HG03520 (cell line): Measurements from ENCODE around the gene ST8SIA6.
"Not testable (repeated sequence)": the region's sequence is repeated elsewhere in the genome, so short reads cannot be mapped to it uniquely, and the experiment has no call there.

Source experiments
- ATAC-seq: cut with Tn5 transposase; IDR thresholded peaks from one replicate; pipeline ENCODE4 v1.9.1; 2021; ENCODE audit warnings: mild to moderate bottlenecking, moderate library complexity; ENCODE audit not compliant: unreplicated experiment

Gene ST8SIA6

DNA sequence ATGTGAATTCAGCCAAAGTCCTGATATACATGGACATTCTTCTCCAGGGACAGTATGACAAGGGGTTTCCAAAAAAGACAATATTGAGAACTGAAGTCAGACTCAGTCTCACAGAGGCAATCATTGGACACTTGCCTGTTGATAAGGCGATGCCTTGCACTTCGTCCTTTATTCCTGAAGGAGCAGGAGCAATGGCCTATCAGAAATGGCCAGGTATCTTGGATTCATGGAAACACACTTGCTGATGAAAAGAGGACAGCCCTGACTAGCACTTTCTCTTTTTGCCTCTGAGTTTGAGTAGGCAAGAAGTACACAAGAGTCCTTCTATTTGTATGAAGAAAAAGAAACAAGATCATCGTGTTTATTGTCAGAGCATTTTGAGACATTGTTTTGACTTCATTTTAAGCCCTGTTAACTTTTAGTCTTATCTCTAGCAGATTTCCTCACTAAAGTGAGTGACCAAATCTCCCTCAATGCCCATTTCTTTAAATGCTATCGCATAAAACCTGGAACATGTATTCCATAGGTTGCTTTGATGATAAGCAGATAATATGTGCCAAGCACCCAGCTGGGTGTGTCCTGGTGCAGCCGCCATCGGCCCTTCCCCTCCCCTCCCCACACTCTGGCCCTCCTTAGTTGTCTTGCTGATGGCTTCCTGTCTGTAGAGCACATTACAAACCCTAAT, 26.6 kb downstream of the ST8SIA6 start:
- ATAC-seq: no peak

DNA sequence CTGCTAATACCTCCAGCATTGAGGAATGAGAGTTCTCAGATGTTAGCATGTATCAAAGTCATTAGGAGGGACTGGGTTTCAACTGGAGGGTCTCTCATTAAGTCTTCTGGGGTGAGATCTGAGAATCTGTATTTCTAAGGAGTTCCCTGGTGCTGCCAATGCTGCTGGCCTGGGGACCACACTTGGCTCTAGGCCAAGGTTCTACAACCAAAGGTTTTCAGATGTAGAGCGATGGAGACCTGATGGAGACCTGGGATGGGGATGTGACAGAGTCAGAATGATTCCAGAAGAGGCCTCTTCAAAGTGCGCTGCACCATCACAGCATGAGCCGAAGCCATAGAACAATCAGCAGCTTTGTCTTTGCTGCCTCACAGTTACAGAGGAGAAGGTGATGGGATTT, 27.2 kb downstream of the ST8SIA6 start:
- ATAC-seq: no peak

DNA sequence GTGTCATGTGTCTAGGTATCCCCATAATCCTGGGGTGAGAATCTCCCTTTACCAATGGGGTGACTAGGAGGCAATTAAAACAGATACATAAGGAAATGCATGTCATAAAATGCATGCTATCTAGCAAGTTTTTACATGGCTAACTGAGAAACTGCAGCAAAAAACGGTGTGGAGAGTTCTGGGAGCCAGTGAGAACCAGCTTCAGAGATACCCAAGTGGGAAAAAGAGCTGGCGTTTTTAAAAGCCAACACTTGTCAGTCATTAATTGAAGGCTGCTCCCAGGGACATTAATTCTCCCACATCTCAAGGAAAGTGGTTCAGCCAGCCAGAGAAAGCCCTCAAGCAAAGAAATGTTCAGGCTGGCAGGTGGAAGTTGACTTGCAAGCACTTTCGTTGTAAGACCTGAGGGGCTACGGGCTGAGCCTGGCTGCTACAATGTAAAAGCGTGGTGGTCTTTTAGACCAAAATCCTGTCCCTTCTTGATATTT, 28.1 kb downstream of the ST8SIA6 start:
- ATAC-seq: no peak

DNA sequence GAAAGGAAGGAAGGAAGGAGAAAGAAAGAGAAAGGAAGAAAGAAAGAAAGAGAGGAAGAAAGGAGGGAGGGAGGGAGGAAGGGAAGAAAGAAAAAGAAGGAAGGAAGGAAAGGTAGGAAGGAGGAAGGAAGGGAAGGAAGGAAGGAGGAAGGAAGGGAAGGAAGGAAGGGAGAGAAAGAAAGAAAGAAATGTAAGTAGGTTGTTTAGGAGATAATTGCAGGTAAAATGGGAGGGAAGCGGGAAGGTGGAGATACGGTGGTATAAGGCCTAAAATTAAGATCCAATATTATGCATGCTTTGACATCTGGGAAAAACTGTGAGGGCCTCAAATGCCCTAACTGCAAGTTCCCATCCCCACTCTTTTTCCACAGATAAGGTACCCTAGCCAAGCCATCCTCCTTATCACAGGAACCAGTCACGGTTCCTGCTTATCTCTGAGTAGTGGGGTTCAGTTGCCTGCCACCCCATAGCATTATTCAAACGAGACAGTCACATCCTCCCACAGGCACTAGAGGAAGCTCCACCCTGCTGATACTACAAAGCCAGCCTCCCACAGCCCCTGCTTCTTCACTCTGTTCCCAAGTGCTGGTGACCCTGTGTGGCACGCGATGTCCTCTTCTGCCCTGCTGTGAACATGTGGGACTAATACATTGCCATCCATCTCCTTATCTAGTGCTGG, 28.7 kb downstream of the ST8SIA6 start:
- no peak for ATAC-seq

DNA sequence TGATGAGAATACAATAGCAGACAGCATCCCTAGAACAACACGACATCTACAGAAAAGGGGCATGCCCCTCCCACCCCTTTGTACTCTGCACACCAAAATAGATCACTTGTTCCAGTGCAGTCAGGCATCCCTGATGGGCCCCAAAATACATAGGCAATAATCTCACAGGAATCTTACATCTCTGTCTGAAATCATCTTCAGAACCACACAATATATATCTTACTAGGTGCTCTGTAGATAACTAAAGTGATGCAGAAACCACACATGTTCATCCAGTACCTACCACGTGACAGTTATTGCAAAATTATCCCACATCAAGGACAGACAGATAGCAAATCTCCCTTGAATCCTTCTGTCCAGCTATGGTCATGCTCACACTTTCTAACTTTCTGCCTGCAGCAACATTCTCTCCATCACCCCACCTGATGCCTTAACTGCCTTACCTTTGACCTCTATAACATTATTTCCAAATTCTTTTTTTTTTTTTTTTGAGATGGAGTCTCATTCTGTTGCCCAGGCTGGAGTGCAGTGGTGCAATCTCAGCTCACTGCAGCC, 30.7 kb downstream of the ST8SIA6 start:
- ATAC-seq: no peak

DNA sequence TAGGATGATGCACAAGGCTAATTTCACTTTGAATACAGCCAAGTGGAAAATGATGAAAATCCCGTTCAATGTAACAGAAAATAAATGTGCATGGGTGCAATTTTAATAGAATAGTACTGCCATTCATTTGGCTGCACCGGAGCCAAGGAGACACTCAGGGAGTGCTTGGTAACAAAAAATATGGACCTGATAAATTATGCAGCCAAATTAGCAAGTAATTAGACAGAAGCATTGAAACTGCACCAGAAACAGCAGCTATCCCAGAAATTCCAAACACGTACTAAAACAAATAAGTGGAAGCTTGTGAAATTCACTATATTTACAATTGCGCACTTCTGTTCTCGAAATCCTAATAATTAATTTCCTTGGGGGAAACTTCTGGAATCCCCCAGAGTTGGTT, 31.5 kb downstream of the ST8SIA6 start:
- ATAC-seq: no peak

DNA sequence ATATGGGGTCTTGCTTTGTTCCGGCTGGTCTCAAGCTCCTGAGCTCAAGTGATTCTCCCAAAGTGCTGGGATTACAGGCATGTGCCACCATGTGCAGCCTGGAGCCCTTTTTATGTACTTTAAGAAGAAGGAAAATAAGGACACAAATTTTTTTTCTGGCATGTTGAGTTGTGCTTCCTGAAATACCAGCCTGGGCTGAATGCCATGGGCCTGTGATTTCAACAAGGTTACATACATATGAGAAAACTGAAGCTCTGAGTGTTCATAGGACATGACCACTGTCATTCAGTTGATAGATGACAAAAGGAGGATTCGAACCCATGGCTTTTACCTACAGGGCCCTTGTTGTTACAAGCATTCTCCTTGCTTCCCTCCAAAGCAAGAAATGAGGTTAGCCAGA, 36.1 kb downstream of the ST8SIA6 start:
- no peak for ATAC-seq

DNA sequence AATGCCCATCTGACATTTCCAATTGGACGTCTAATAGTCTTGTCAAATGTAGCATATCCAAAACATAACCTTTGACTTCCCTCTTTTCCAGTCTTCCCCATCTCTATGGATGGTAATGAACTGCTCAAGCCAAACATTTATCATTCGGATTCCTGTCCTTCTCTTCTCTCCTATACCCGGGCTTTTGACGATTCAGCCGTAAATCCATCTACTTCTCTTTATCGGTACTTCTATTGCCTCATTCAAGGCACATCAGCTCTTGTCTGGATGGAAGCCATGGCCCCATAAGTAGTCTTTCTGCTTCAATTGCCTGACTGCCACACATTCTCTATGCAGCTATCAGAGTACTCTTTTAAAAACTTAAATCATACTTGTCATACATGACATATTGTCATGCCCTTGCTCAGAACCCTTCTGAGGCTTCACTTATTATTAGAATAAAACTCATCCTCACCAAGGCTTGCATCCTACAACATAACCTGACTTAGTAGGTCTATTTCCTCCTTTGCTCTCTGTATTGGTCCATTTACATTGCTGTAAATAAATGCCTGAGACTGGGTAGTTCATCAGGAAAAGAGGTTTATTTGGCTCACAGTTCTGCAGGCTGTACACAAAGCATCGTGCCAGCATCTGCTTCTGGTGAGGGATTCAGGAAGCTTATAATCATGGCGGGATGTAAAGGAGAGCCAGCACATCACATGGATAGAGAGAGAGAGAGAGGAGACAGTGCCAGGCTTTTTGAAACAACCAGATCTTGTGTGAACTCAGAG, 37.8 kb downstream of the ST8SIA6 start:
- ATAC-seq: no peak

DNA sequence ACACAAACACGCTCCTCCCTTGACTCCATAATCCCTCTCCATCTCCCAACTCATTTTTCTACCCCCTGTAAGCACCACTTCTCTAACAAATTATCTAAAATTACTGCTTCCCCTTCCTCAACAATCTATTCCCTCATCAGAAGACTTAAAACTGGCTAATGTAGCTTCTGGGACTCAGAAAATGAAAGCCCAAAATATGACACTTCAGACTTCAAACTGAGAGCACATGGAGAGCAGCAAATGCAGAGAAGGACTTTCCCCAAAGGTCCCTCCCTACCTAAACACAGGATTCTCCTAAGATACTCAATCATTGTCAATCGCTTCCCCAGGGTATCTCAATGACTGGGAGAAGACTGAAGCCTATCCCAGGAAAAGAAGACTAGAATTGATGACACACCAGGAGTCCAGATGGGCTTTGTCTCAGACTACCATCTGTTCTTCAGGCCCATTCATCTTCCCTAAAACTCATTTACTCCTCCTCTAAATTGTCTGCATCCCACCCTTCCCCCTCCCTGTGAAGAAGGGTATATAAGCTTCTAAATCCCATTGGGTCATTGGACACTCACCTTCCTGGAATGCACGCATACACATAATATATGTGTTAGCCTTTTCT, 39.2 kb downstream of the ST8SIA6 start:
- ATAC-seq: no peak

DNA sequence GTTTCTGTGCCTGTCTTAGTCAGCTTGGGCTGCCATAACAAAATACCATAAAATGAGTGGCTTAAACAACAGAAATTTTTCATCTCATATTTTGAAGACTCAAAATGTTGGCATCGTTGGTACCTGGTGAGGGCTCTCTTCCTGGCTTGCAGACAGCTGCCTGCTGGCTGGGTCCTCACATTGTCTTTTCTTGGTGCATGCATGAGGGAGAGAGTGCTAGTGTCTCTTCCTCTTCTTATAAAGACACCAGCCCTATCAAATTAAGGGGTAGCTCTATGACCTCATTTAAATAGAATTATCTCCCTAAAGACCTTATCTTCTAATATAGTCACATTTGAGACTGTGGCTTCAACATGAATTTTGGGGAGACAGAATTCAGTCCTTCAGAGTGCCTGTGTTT, 39.9 kb downstream of the ST8SIA6 start:
- no peak for ATAC-seq

DNA sequence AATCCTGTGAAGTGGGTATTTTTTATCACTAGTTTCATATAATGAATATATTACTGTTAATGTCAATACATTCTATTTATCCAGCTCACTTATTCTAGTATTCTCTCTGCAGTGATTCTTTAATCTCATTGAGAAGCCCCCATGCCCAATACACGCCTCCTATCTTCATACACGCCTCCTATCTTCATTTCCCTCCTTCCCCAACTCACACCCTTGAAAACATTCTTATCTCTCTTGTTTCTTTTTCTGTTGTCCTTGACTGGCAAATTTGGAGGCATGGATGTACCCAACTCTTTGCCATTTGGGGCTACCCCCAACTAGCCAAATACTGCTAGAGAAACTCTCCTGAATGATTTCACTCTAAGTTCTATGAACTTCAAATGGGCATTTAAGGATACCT, 40.5 kb downstream of the ST8SIA6 start:
- no peak for ATAC-seq

DNA sequence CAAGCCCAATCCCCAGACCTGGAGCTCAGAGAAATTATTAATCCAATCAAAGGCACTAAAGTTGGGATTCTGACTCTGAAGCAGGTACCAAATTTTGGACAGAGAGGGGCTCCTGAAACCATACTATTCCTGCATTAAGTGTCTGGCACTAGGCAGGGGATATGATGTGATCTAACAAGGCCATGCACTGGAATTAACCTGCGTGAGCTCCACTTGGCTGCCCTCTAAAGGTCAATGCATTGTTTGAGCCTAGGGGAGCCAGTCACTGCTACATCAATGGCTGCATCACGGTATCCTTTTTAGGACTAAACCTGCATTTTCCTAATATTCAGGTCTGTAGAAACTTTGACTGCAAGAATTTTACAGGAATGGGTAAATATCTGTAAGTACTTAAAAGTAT, 42.1 kb downstream of the ST8SIA6 start:
- ATAC-seq: no peak

DNA sequence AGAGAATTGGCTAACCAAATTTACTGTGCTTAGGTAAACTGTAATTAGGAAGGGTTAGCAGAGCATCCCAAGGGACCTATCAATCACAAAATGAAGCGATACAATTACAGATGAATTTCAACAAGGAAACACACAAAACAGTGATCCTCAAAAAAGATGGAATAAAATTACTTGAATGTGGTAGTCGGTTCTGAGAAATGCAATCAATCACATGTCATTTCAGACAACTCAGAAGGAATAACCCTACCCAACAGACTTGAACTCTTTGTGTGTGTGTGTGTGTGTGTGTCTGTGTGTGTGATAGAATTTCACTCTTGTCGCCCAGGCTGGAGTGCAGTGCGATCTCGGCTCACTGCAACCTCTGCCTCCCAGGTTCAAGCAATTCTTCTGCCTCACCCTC, 43.5 kb downstream of the ST8SIA6 start:
- ATAC-seq: no peak

DNA sequence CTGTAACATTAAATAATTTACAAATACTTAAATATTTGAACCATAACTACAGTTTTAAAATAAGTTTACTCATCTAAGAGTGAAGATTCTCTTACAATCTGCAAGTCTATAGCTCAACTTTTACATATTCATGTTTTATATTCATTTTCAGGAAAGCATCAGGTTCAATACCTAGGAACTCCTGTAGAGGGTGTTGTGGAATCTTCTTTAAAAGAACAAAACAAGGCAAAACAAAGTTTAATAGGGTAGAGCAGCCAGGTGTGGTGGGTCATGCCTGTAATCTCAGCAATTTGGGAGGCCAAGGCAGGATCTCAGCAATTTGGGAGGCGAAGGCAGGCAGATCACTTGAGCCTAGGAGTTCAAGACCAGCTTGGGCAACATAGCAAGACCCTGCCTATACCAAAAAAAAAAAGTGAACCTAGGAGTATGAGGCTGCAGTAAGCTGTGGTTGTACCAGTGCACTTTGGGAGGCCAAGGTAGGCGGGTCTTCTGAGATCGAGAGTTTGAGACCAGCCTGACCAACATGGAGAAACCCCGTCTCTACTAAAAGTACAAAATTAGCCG, 45.1 kb downstream of the ST8SIA6 start:
- ATAC-seq: no peak

DNA sequence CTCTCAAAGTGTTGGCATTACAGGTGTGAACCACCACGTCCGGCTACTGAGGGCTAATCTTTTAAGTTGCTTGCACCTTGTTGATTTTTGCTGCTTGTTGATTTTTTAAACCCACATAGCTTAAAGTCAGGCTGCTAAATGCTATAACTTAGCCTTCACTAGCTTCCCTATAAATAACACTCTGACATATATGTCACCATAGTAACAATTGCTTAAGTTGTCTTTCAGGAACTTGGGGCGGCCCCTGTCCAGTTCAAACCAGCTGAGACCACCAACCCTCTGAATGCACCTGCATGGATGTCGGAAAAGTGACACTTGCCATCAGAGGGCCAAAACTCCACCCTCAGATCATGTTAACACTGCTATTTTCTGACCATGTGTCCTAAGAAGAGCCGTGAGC, 47.3 kb downstream of the ST8SIA6 start:
- no peak for ATAC-seq

DNA sequence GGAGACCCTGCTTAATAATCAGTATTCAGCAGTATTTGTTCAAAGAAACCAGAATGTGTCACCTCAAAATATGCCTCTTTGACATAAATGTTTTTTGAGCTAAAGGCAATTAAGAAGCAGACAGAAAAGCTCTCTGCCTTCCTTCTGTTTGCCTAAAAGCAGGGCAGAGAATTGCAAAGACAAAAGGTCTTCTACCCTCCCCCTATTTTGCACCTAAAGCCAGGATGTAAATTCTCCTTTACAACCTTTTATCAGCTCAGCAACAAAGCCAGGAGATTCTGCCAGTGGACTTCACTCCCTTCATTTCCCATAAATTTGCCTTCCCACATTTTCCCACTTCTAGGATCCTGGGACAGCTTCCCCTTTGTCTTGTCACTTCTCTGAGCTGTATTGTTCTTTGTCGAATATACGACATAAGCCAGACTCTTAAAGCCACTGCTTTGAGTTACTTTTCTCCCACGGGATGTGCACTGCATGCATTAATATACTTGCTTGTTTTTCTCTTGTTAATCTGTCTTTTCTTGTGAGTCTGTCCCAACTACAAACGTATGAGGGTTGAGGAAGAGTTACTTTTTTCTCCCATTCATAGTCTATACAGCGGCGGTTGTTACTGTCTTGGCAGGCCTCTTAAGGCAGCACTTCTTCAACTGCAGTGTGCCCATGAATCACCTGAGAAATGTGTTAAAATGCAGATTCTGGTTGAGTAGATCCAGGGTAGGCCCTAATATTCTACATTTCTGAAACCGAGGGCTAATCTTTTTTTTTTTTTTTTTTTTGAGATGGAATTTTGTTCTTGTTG, 48.2 kb downstream of the ST8SIA6 start:
- ATAC-seq: no peak

DNA sequence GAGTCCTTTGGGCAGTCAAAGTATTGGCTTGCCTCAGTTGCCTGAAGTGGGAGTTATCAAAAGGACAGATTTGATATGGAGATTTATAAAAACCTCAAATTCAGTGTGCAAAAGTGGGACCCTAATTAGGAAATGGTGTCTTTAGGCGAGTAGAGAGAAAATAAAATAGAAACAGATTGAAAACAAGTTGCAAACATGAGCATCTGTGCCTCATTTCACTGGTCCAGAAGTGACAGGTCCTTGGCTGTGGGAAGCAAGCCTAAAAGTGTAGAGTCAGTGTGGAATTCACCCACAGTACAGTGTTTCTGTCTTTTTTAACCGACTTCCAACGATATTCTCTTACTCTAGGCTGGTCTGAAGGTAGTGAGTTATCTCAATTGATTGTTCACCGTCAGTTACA, 51.2 kb downstream of the ST8SIA6 start:
- no peak for ATAC-seq

DNA sequence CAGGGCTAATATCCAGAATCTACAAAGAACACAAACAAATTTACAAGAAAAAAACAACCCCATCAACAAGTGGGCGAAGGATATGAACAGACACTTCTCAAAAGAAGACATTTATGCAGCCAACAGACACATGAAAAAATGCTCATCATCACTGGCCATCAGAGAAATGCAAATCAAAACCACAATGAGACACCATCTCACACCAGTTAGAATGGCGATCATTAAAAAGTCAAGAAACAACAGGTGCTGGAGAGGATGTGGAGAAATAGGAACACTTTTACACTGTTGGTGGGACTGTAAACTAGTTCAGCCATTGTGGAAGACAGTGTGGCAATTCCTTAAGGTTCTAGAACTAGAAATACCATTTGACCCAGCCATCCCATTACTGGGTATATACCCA, 52.4 kb downstream of the ST8SIA6 start:
- ATAC-seq: not testable (repeated sequence)

DNA sequence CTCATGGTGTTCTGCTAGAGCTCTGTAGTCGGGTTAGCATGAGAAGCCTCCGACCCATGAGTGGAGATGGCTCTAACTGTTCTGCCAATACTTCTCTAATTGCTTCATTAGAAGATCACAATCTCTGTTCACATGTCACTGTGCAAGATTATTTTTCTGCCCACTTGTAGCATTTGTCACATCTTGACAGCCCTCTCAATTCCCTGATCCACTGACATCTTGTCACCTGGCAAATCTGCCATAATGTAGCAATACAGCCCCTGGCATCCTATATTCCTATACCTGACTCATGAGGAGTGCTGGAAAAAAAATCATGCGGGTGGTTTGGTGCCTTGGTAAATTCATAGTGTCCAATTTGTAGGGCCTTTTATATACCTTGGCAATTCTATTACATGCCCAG, 58.4 kb downstream of the ST8SIA6 start:
- no peak for ATAC-seq

DNA sequence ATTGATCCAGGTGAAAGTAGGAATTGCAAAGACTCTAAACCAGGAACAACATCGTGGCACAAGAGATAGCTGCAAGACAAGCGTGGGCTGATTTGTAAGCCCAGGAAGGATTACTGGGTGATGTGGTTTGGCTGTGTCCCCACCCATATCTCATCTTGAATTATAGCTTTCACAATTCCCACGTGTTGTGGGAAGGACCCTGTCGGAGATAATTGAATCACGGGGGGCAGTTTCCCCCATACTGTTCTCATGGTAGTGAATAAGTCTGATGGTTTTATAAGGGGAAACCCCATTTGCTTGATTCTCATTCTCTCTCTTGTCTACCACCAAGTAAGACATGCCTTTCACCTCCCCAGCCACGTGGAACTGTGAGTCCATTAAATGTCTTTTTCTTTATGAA, 59.5 kb downstream of the ST8SIA6 start:
- ATAC-seq: no peak
